GM18508 (cell line): ENCODE measurements around the gene LRP1.
"Not testable (repeated sequence)": the region's sequence is repeated elsewhere in the genome, so short reads cannot be mapped to it uniquely, and the experiment has no call there.

Source experiments
- ATAC-seq: cut with Tn5 transposase; IDR thresholded peaks from one replicate; pipeline ENCODE4 v1.9.1; 2021; ENCODE audit warnings: moderate number of reproducible peaks; ENCODE audit not compliant: insufficient read depth, unreplicated experiment

The LRP1 gene

DNA sequence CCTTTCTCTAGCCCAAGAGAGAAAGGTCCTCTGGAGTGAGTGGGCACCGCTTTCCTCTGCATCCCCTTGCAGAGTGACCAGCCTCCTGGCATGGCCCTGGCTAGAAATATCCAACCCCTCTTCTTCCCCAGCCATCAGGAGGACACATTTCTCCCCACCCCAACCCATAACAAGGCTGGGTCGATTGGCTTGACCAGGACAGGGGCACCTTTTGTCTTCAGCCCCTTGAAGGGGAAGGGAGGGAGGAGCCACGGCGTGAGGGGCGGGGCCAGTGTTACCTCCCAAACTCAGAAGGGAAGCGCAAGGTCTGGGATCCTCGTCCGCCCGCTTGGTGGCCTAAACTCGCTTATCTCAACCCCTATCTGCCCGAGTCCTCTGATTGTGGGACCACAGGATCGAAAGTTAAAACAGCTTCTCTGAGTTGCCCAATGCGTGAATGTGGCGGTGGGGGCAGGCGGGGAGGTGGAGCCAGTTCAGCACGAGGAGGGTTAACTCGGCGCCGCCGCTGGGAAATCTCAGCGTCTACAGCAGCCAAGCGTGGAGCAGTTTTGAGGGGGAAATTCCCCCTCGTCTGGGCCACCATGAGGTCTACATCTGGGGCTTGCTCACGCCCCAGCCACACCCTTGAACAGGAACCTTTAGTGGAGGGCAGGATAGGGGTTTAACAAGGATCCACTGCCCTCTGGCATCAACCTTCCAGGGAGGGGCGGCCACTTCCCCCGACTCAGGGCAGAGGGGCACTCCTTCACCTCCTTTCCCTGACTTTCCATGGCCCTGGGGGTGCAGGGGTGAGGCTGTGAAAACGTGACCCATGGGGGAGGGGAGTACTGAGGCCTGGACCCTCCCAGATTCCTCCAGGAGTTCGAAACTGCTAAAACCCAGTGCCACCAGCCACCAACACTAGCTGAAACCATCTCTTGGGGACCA is 17.9 kb upstream of the LRP1 start:
- ATAC-seq = no peak

DNA sequence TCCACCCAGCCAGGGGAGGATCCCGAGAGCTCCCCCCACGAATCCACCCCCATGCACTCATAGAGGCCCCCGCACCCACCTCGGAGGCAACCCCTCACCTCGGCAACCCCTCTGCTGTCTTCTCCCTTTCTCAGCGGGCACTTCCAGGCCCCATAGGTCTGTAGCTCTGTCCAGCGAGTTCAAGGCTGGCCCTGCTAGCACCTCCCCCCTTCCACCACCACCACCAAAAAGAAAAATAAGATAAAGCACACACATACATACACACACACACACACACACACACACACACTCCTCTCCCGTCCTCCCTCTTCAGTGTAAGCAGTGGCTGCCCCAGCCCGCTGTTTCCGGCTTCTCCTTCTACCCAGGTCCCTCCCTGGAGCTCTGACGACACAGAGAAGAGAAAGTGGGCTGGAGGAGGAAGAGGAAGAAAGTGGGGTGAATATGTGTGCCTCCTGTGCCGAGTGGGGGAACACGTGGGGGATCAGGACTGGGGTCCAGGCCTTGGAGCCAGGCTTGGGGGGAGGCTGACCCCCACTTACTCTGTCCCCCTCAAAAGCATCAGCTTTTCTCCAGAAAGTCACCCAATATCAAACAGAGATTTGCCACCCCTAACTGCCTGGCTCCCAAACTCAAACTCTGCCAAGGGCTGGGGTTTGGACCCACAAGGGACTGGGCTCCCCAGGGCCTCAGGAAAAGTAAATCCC is 17.1 kb upstream of the LRP1 start, which contains the start of gene STAT6:
Gene STAT6 (minus strand): TSS at position 332 of the 704 bp plus-strand sequence. CDS start 3,084 bp downstream, outside the sequence.
- no peak for ATAC-seq

DNA sequence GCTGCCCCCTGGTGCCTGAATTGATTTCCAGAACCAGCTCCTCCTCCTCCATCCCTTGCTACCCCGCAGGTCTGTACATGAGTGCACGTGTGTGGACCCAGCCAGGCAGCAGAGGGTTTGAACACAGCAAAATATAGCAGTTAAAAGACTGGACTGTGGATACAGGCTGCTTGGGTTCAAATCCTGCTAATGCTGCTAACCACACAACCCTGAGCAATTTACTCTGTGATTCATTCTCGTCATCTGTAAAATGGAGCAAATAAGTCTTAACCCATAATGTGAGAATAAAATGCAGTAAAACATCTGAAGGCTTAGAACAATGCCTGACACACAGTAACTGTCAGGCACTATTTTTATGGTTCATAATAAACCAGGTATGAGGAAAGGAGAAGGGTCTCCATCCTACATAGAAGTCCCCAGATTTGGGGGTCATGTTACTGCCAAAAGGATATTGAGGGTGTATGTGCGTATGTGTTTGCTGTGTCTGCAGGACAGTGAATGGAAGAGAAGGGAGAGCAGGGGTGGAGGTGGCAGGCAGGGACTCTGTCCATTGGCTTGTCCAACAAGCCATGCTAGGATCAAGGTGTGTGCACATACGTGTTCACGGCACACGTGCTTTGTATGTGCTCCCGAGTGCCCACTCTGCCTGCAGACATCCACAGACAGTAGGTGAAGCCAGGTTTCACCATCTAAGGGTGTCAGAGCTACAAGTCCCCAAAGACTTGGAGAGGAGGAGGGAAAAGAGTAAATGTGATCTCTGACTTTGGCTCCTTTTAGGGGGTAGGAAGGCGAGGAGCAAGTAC is 15.6 kb upstream of the LRP1 start:
- no peak for ATAC-seq

DNA sequence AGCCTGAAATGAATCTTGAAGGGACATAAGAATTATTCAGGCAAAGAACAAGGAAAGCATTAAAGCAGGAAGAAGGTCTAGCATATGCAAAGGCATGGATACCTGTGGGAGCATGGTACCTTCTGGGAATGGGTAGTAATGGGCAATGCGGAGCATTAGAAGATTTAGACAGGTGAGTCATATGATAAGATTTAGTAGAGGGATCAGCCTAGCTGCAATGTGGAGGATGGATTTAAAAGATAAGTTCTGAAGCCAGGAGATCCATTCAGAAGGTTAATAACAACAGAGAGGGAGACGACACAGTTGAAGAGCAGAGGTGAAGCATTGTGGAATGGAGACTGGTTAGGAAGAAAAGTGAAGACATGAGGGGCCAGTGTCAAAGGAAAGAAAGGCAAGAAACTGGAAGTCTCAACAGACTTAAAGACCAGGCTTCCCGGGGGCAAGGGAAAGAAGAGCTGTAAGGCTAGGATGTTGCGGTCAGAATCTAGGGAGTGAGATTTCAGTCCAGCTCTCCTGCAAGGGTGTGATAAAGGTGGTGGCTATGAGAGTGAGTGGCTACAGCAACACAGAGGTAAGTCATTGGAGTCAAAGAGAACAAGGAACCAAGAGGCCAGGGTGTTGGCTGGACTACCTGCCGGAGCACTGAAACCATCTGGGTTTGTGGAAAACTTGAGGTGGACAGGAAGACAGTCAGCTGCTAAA is 11.6 kb upstream of the LRP1 start:
- no peak for ATAC-seq

- no peak for ATAC-seq
These were observed 9.5 kb upstream of the LRP1 start for GRCh38 chr12:57118711-57119271.

GRCh38 chr12:57119294-57120085 is 8.8 kb upstream of the LRP1 start:
- no peak for ATAC-seq

DNA sequence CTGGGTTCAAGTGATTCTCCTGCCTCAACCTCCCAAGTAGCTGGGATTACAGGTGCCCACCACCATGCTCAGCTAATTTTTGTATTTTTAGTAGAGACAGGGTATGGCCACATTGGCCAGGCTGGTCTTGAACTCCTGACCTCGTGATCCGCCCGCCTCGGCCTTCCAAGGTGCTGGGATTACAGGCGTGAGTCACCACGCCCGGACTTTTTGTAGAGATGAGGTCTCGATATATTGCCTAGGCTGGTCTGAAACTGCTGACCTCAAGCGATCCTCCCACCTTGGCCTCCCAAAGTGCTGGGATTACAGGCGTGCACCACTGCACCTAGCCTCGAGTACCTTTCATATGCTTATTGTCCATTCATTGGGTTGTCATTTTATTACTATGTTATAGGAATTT is 7.6 kb upstream of the LRP1 start:
- not testable (repeated sequence) for ATAC-seq

GRCh38 chr12:57123813-57124212 is 4.5 kb upstream of the LRP1 start:
- ATAC-seq = no peak

DNA sequence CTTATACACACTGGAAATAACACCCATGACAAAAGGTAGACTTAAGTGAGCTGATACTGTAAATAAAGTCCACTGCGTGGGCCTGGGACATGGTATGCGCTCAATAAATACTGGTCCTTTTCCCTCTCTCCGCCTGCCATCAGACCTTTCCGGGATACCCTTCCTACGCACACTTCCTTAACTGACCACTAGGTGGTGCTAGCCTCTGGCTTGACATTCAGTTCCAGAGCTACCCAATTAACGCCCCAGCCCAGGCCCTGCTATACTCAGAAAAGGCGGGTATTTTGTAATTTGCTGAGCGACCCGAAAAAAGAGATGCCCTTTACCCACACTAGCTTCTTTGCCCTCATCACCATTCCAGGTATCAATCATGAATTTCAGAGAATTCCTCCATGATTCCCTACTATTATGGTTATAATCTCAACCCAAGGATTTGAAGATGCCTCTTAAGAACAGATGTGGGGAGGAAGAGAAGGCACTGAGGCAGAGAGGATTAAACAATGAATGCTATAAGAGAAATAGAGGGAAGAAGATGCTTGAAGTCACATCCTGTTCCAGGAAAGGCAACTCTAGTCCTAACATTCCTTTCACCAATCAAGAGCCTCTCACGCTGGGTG is 3.9 kb upstream of the LRP1 start:
- no peak for ATAC-seq

DNA sequence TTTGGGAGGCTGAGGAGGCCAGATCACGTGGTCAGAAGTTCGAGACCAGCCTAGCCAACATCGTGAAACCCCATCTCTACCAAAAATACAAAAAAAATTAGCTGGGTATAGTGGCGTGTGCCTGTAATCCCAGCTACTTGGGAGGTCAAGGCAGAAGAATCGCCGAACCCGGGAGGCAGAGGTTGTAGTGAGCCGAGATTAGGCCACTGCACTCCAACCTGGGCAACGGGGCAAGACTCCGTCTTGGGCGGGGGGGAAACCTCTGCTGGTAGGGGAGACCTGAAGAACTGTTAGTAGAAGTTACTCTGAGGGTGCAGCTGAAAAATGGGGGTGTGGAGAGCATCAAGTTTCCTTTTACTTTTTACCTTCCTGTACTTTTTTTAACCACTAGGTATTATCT is 2.2 kb upstream of the LRP1 start:
- no peak for ATAC-seq

DNA sequence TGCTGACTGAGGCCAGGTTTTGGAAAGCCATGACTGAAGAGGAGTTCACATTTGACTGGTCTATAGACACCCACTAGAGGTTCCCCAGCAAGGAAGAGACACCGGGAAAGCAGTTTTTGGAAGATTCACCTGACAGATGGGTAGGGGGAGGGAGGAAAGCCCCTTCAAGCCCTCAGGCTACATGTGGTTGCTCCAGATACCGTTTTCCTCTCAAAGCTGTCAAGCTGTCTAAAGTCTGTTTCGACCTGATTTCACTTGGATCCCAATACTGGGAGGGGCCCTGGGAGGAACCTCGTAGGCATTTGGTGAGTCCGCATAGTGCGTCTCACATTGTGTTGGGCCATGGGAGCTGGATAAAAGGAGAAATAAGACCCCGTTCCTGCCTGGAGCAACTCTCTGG is 1.7 kb upstream of the LRP1 start:
- ATAC-seq = no peak

DNA sequence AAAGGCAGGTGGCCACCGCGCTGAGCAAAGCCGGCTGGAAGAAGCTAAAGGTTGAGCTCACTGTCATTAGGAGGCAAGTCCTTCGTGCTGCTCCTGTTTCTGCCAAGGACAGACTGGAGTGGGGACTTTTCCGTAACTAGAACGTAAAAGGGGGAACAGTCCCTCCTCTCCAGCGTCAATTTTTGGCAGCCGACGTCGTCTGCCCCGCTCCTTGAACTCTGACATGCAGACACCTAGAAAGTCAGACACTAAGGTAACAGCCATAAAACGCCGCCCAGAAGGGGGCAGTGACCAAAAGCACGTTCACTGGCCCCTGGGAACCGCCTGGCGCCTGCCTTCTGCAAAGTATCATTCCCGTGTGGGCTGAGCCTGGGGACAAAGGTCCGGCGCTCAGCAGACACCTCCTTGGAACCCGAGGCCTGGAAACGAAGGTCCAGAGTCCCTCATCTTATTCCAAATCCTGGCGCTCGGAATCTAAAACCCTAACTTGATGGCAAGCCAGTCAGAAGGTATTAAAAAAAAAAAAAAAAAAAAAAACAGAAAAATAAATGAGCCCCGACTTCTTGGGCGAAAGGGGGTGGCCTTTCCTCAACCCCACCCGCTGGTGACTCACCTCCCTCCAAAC is 1.1 kb upstream of the LRP1 start:
- no peak for ATAC-seq

DNA sequence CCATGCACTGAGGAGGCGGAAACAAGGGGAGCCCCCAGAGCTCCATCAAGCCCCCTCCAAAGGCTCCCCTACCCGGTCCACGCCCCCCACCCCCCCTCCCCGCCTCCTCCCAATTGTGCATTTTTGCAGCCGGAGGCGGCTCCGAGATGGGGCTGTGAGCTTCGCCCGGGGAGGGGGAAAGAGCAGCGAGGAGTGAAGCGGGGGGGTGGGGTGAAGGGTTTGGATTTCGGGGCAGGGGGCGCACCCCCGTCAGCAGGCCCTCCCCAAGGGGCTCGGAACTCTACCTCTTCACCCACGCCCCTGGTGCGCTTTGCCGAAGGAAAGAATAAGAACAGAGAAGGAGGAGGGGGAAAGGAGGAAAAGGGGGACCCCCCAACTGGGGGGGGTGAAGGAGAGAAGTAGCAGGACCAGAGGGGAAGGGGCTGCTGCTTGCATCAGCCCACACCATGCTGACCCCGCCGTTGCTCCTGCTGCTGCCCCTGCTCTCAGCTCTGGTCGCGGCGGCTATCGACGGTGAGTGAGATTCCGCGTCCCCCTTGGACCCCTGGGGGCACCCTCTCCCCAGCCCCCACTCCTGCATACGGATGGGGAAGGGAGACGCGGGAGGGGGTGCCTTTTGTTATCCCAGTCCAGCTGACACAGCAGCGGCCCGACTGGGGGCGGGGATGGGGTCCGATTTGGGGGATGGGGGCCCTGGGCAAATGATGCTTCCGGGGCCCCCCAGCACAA is 400 bp downstream of the LRP1 start:
- ATAC-seq = no peak

- no peak for ATAC-seq
These were observed 1.1 kb downstream of the LRP1 start for GRCh38 chr12:57129321-57129842.

DNA sequence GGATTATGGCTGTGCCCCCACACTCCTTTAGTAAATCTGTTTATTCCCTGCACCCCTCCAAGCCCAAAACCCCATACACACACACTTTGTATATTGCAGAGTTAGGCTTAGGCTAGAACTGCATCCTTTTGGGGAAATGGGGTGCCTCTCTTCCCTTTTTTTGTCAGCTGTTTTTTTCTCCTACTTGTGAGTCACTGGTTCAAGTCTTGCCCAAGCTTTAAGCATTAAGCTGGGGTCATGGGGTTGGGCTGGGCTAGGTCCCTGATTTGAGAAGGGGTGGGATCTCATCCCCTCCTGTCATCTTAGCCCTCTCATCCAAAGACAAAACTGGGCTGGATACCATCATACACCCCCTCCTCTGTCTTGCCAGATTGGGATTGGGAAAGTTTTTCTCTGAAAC is 1.6 kb downstream of the LRP1 start:
- no peak for ATAC-seq

DNA sequence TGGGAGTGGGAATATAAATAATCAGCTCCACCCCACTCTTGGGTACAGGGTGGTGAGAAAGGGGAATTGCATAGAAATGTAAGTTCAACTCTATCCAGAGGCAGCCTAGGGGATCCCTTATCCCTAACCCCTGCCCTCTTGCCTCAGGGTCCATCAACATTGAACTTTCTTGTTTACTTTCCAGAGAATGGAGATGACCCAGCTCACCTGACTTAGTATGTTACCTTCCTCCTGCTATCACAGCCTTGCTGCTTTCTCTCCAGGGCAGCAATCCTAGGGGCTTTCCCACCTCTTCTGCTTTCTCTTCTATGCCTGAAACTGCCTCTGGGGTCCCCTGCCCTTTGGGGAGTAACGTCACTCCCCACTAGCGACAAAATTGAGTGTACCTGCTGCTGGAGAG is 2.7 kb downstream of the LRP1 start:
- ATAC-seq = no peak
